ENCODE data around the gene DEF6.

The DEF6 gene

DNA sequence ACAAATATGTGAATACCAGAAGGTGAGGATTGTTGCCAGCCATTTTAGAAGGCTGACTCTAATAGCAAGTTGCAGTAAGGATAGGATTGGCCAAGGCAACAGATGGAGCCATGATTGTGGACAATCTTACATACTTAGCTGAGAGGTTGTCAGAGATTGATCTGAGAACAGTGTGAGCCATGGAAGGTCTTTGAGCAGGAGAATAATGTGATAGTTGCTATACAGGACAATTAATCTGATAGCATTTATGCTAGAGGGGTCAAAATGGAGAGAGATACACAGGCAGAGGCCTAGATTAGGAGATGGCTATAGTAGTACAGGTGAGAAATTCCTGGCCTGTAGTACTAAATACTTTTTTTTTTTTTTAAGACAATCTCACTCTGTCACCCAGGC lies 68.6 kb downstream of the DEF6 start:
- Histone ChIP-seq H3K27ac (ENCODE audit: insufficient read depth in 1 of 2, low read depth in 1 of 2, low read length in 2 of 2, poor library complexity in 1 of 2, severe bottlenecking in 2 of 2) (no peak overlapping the region), H3K4me1 (ENCODE audit: control extremely low read depth in 1 of 4, control insufficient read depth in 4 of 4, insufficient read depth in 4 of 4, low read length in 3 of 4) (peaks cover 4 to 20% (median 16%) of the 10 kb centered on the region in 4 experiments), H3K27me3 (replicated peaks in 2 of 5; ENCODE audit: control insufficient read depth in 4 of 5, insufficient read depth in 5 of 5, low read length in 4 of 5) (peaks cover 0 to 65% (median 47%) of the 10 kb centered on the region in 5 experiments), H3K4me3 (ENCODE audit: control insufficient read depth in 1 of 7, extremely low read depth in 1 of 7, insufficient read depth in 4 of 7, low read depth in 2 of 7, low read length in 6 of 7) (no peak overlapping the region), H3K36me3 (ENCODE audit: control insufficient read depth in 4 of 4, insufficient read depth in 4 of 4, low read length in 3 of 4) (no peaks in the 10 kb centered on the region), H3K9me3 (ENCODE audit: control extremely low read depth in 1 of 5, control insufficient read depth in 4 of 5, insufficient read depth in 2 of 5, low read depth in 1 of 5, low read length in 4 of 5) (no peaks in the 10 kb centered on the region)
- CTCF ChIA-PET, result interaction anchor here (2.3 kb wide), 1 partner anchor 22 kb away, joined by 6 read pairs; no protein-coding TSS in a partner anchor
- DNase-seq, result no peak
- POLR2A ChIA-PET, result no interaction called here

DNA sequence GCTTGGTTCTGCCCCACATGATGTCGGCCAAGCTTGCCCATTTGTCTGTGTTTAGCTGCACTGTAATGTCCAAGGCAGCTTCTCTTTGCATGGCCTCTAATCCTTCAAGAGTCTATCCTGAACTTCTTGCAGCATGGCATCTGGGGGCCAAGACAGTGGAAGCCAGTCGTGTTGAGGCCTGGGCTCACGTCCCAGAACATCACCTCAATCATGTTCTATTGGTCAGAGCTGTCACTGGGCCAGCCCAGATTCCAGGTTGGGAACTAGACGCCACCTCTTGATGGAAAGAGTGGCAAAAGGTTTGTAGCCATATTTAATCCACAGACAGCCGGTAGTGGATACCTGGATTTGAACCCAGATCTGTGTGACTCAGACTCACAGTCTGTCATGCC lies 70.0 kb downstream of the DEF6 start:
- CTCF ChIA-PET, result interaction anchor here (1.1 to 2.3 kb wide), 2 partner anchors 11 to 24 kb away, joined by 3 to 6 read pairs; no protein-coding TSS in a partner anchor

GRCh38 chr6:35368038-35368887 lies 70.6 kb downstream of the DEF6 start:
- ChIA-PET POLR2A (no interaction called here), CTCF (interaction anchor here (0.7 to 2.3 kb wide), 4 partner anchors 11 to 76 kb away, joined by 3 to 6 read pairs (median 3); no protein-coding TSS in a partner anchor)
- no peaks in the 10 kb centered on the region for H3K36me3 ChIP-seq (ENCODE audit: control insufficient read depth in 4 of 4, insufficient read depth in 4 of 4, low read length in 3 of 4)
- H3K4me3 ChIP-seq (ENCODE audit: control insufficient read depth in 1 of 7, extremely low read depth in 1 of 7, insufficient read depth in 4 of 7, low read depth in 2 of 7, low read length in 6 of 7), result no peak overlapping the region
- H3K27me3 ChIP-seq (replicated peaks in 2 of 5; ENCODE audit: control insufficient read depth in 4 of 5, insufficient read depth in 5 of 5, low read length in 4 of 5), result peaks cover 0 to 70% (median 53%) of the 10 kb centered on the region in 5 experiments
- WGBS (ENCODE audit: insufficient coverage), result 100% methylated on average over 1 of the region's 2 CpGs
- H3K4me1 ChIP-seq (ENCODE audit: control extremely low read depth in 1 of 4, control insufficient read depth in 4 of 4, insufficient read depth in 4 of 4, low read length in 3 of 4), result peaks cover 4 to 26% (median 18%) of the 10 kb centered on the region in 4 experiments
- DNase-seq, result peak in 2 of 3 donors; percentile 18 to 21
- no peak overlapping the region for H3K27ac ChIP-seq (ENCODE audit: insufficient read depth in 1 of 2, low read depth in 1 of 2, low read length in 2 of 2, poor library complexity in 1 of 2, severe bottlenecking in 2 of 2)
- H3K9me3 ChIP-seq (ENCODE audit: control extremely low read depth in 1 of 5, control insufficient read depth in 4 of 5, insufficient read depth in 2 of 5, low read depth in 1 of 5, low read length in 4 of 5), result peaks cover 0 to 4% (median 0%) of the 10 kb centered on the region in 5 experiments

More for the DNA sequence above, 70.0 kb downstream of the DEF6 start:
- Histone ChIP-seq H3K4me3 (ENCODE audit: control insufficient read depth in 1 of 7, extremely low read depth in 1 of 7, insufficient read depth in 4 of 7, low read depth in 2 of 7, low read length in 6 of 7) (no peak overlapping the region), H3K4me1 (ENCODE audit: control extremely low read depth in 1 of 4, control insufficient read depth in 4 of 4, insufficient read depth in 4 of 4, low read length in 3 of 4) (peaks cover 4 to 26% (median 18%) of the 10 kb centered on the region in 4 experiments), H3K36me3 (ENCODE audit: control insufficient read depth in 4 of 4, insufficient read depth in 4 of 4, low read length in 3 of 4) (no peaks in the 10 kb centered on the region), H3K27ac (ENCODE audit: insufficient read depth in 1 of 2, low read depth in 1 of 2, low read length in 2 of 2, poor library complexity in 1 of 2, severe bottlenecking in 2 of 2) (no peak overlapping the region), H3K9me3 (ENCODE audit: control extremely low read depth in 1 of 5, control insufficient read depth in 4 of 5, insufficient read depth in 2 of 5, low read depth in 1 of 5, low read length in 4 of 5) (peaks cover 0 to 2% (median 0%) of the 10 kb centered on the region in 5 experiments), H3K27me3 (replicated peaks in 2 of 5; ENCODE audit: control insufficient read depth in 4 of 5, insufficient read depth in 5 of 5, low read length in 4 of 5) (peaks cover 0 to 70% (median 55%) of the 10 kb centered on the region in 5 experiments)
- POLR2A ChIA-PET, result no interaction called here
- 100% methylated on average over 4 of the region's 5 CpGs for WGBS (ENCODE audit: insufficient coverage)
- DNase-seq, result no peak

DNA sequence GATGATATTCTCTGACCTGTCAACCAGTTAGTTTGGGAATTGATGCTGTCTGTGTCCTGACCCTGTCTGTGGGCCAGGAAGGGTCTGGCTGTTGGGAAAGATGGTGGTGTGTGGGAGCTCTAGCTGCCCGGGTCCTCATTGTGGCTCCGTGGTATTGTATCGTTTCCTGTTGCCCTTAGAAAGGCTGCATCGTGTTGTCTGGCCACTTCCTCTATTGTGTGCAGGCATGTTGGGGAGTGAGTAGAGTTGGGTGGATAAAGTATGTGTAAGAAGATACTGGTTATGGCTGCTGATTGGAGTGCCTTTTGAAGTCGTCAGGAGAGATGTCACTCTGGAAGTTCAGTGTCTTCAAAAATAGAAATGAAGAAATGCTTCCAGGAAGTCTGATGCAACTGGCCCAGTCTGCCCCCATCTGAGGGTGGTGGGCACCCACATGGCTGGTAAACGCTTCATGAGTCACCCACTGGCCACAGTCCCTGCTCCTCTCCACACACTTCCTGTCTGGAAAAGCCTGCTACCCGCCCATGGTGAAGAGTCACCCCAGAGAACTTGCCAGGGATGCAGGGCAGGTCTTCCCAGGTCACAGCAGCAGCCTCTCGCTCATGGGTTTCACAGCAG lies 72.6 kb downstream of the DEF6 start:
- Histone ChIP-seq H3K27me3 (replicated peaks in 2 of 5; ENCODE audit: control insufficient read depth in 4 of 5, insufficient read depth in 5 of 5, low read length in 4 of 5) (peaks cover 0 to 78% (median 55%) of the 10 kb centered on the region in 5 experiments), H3K4me1 (ENCODE audit: control extremely low read depth in 1 of 4, control insufficient read depth in 4 of 4, insufficient read depth in 4 of 4, low read length in 3 of 4) (peaks cover 4 to 26% (median 18%) of the 10 kb centered on the region in 4 experiments), H3K36me3 (ENCODE audit: control insufficient read depth in 4 of 4, insufficient read depth in 4 of 4, low read length in 3 of 4) (no peaks in the 10 kb centered on the region), H3K27ac (ENCODE audit: insufficient read depth in 1 of 2, low read depth in 1 of 2, low read length in 2 of 2, poor library complexity in 1 of 2, severe bottlenecking in 2 of 2) (no peak overlapping the region), H3K9me3 (ENCODE audit: control extremely low read depth in 1 of 5, control insufficient read depth in 4 of 5, insufficient read depth in 2 of 5, low read depth in 1 of 5, low read length in 4 of 5) (peaks cover 0 to 4% (median 0%) of the 10 kb centered on the region in 5 experiments), H3K4me3 (ENCODE audit: control insufficient read depth in 1 of 7, extremely low read depth in 1 of 7, insufficient read depth in 4 of 7, low read depth in 2 of 7, low read length in 6 of 7) (no peak overlapping the region)
- CTCF ChIA-PET, result interaction anchor here (1.0 to 2.4 kb wide), 2 partner anchors 38 to 80 kb away, joined by 3 to 10 read pairs; no protein-coding TSS in a partner anchor
- 7% methylated on average over 6 of the region's 8 CpGs for WGBS (ENCODE audit: insufficient coverage)
- POLR2A ChIA-PET, result interaction anchor here (0.6 to 0.8 kb wide), 3 partner anchors 22 to 1307 kb away, joined by 3 read pairs; no protein-coding TSS in a partner anchor
- peak; percentile 36 to 84 (median 77) for DNase-seq

DNA sequence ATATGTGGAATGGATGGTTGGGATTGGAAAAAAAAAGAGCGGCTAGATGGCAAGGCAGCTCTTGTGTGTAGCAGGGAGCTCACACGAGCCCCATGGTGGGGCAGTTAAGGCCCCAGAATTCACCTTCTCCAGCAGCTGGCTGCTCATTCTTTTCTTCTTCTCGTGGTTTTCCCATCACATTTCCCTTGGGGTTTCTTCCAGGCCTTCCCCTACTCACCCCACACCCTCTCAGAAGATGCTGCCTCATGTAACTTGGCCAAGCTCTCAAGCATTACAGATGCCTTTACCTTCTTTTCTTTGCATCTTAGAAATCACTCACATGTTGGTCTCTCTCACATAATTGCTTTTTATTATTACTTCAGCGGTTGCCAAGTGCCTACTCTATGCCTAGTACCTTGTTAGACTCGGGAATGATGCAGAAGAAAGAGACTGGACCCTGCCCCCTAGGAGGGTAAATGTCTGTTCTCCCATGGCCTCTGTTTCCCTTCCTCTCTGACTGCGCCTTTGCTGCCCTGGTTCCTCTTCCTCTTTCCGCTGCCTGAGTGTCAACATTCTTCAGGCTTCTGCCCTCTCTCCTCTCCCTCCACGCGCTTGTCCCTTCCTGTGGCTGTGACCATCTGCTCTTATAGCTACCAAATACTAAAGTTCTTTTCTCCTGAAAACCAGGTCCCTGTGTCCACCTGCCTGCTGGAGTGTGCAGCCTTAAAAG lies 73.3 kb downstream of the DEF6 start:
- 20% methylated on average over 6 of the region's 9 CpGs for WGBS (ENCODE audit: insufficient coverage)

More for the DNA sequence above, 73.3 kb downstream of the DEF6 start:
- H3K36me3 ChIP-seq (ENCODE audit: control insufficient read depth in 4 of 4, insufficient read depth in 4 of 4, low read length in 3 of 4), result no peaks in the 10 kb centered on the region
- H3K4me3 ChIP-seq (ENCODE audit: control insufficient read depth in 1 of 7, extremely low read depth in 1 of 7, insufficient read depth in 4 of 7, low read depth in 2 of 7, low read length in 6 of 7), result no peak overlapping the region
- ChIA-PET POLR2A (interaction anchor here (0.6 to 0.7 kb wide), 2 partner anchors 95 to 1308 kb away, joined by 3 read pairs; no protein-coding TSS in a partner anchor), CTCF (interaction anchor here (0.8 to 2.4 kb wide), 5 partner anchors 33 to 79 kb away, joined by 3 to 10 read pairs (median 3); no protein-coding TSS in a partner anchor)
- H3K4me1 ChIP-seq (ENCODE audit: control extremely low read depth in 1 of 4, control insufficient read depth in 4 of 4, insufficient read depth in 4 of 4, low read length in 3 of 4), result peaks cover 4 to 26% (median 18%) of the 10 kb centered on the region in 4 experiments
- peaks cover 0 to 4% (median 0%) of the 10 kb centered on the region in 5 experiments for H3K9me3 ChIP-seq (ENCODE audit: control extremely low read depth in 1 of 5, control insufficient read depth in 4 of 5, insufficient read depth in 2 of 5, low read depth in 1 of 5, low read length in 4 of 5)
- peaks cover 0 to 78% (median 50%) of the 10 kb centered on the region in 5 experiments for H3K27me3 ChIP-seq (replicated peaks in 2 of 5; ENCODE audit: control insufficient read depth in 4 of 5, insufficient read depth in 5 of 5, low read length in 4 of 5)
- H3K27ac ChIP-seq (ENCODE audit: insufficient read depth in 1 of 2, low read depth in 1 of 2, low read length in 2 of 2, poor library complexity in 1 of 2, severe bottlenecking in 2 of 2), result no peak overlapping the region
- peak in 2 of 3 donors; percentile 18 to 27 for DNase-seq
